H54 (cell line): ENCODE results near the gene TFAP2E.

ENCODE experiments used
- DNase-seq: peaks from one replicate; pipeline ENCODE4 v3.0.0; 2011; ENCODE audit warnings: low spot score, mixed read lengths; ENCODE audit not compliant: insufficient read length
- FAIRE-seq: peaks from 3 replicates; lab custom pipeline; 2011; peaks lifted over from hg19 to GRCh38; lab: Jason Lieb, UNC
- POLR2A ChIP-seq: IDR thresholded peaks from 2 replicates; pipeline ENCODE4 v1.6.1; 2011; ENCODE audit warnings: low read depth, mild to moderate bottlenecking, low read length

TFAP2E gene

GRCh38 chr1:35573198-35574124 is at the start of gene TFAP2E:
Gene TFAP2E, plus strand, starts transcription at chr1:35573314. Its CDS starts 264 bp downstream, at chr1:35573578.
- FAIRE-seq (no peak), DNase-seq (no peak)
- TF ChIP-seq POLR2A, result no peak

- FAIRE-seq (no peak), DNase-seq (no peak)
- TF ChIP-seq POLR2A, result no peak
Observed at GRCh38 chr1:35524106-35524505, 49.0 kb upstream of the TFAP2E start.

- FAIRE-seq (no peak), DNase-seq (no peak)
- no peak for TF ChIP-seq POLR2A
Observed at GRCh38 chr1:35530168-35530567, 42.9 kb upstream of the TFAP2E start.

- no peak for TF ChIP-seq POLR2A
- no peak for FAIRE-seq
- DNase-seq, result no peak
Observed at GRCh38 chr1:35530946-35531345, 42.2 kb upstream of the TFAP2E start.

GRCh38 chr1:35531368-35531767 is 41.7 kb upstream of the TFAP2E start:
- no peak for DNase-seq
- no peak for TF ChIP-seq POLR2A
- FAIRE-seq, result no peak

- DNase-seq, result no peak
- FAIRE-seq, result no peak
Observed at GRCh38 chr1:35532497-35533223, 40.5 kb upstream of the TFAP2E start.

GRCh38 chr1:35533586-35533985 is 39.5 kb upstream of the TFAP2E start:
- TF ChIP-seq POLR2A, result no peak
- DNase-seq, result no peak
- no peak for FAIRE-seq

More at GRCh38 chr1:35532497-35533223, 40.5 kb upstream of the TFAP2E start:
- no peak for TF ChIP-seq POLR2A

- DNase-seq (no peak), FAIRE-seq (no peak)
- TF ChIP-seq POLR2A, result no peak
Observed at GRCh38 chr1:35535243-35535642, 37.9 kb upstream of the TFAP2E start.

- DNase-seq (no peak), FAIRE-seq (no peak)
- TF ChIP-seq POLR2A, result no peak
Observed at GRCh38 chr1:35536556-35537162, 36.5 kb upstream of the TFAP2E start.

- DNase-seq, result no peak
- TF ChIP-seq POLR2A, result no peak
- no peak for FAIRE-seq
Observed at GRCh38 chr1:35537806-35538205, 35.3 kb upstream of the TFAP2E start.

GRCh38 chr1:35539073-35539823 is 33.9 kb upstream of the TFAP2E start:
- peak; percentile 83 for FAIRE-seq
- TF ChIP-seq POLR2A, result no peak
- DNase-seq, result no peak

GRCh38 chr1:35539824-35540261 is 33.3 kb upstream of the TFAP2E start:
- DNase-seq (no peak), FAIRE-seq (no peak)
- TF ChIP-seq POLR2A, result no peak

GRCh38 chr1:35544976-35545375 is 28.1 kb upstream of the TFAP2E start:
- no peak for TF ChIP-seq POLR2A
- FAIRE-seq, result peak; percentile 11
- no peak for DNase-seq

GRCh38 chr1:35546614-35547013 is 26.5 kb upstream of the TFAP2E start:
- FAIRE-seq, result no peak
- TF ChIP-seq POLR2A, result no peak
- DNase-seq, result no peak
